ENCODE results near the gene VTI1B. TPM values are rescaled to one million over a fixed set of nuclear protein-coding genes. Genes with fewer than 3 reads are reported as not detected.
"Not testable (repeated sequence)": the region's sequence is repeated elsewhere in the genome, so short reads cannot be mapped to it uniquely, and the experiment has no call there.

VTI1B gene
- 40.4 and 46.2 TPM in 2 replicates for total RNA-seq

DNA sequence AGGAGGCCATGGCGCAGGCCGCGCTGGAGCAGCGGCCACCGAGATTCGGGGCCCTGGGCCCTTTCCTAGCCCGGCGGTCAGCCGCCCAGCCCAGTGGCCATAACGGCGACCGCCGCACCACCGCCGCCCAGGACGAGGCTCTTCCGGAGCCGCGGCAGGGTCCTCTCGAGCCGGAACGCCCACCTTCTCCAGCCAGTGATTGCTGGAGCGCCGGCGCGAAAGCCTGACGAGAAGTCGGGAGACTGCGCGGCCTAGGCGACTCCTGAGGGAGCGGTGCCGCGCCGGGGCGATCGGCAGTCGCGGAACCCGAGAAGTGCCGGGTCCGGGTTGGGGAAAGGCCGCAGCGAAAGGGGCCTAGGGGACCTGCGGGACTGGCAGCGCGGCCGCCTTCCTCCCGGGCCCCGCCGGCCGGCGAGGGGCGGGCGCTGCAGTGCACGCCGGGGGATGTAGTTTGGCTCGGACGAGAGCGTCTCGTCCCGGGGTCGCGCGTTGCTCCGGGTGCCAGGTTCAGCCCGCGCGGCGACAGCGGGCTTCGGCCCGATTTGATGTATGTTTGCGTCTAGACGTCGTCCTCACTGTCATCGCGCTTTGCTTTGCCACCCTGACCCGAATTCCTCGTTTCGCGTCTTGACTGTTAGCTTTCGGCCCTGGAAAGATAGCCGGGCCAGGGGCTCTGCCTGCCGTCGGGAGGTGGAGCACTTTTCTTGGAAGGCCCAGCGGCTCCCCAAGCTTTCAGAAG, at the start of gene VTI1B:
VTI1B (minus strand) TSS at position 153 of the 739 bp plus-strand sequence; CDS start at position 10, 143 bp downstream.
- DNase-seq (ENCODE audit: low read depth): no peak
- H3K4me3 ChIP-seq (ENCODE audit: low read depth, low read length): peak within 1 kb of the TSS; percentile 90
- peak; percentile 31 for TF ChIP-seq CTCF (conservative IDR thresholded peaks at IDR 0.05; ENCODE audit: low read depth, low read length)

DNA sequence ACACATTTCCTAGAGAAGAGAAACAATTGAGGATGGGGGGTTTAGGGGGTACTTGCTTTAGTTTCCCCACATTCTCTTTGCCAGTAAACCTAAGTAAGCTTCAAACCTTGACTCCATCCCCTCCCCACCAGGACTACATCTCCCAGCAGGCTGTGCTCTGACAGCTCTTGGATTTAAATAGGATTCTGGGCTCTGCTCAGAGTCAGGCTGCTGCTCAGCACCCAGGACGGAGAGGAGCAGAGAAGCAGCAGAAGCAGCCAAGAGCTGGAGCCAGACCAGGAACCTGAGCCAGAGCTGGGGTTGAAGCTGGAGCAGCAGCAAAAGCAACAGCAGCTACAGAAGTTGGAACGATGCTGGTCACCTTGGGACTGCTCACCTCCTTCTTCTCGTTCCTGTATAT, 47.9 kb upstream of the VTI1B start:
- H3K4me3 ChIP-seq (ENCODE audit: low read depth, low read length): no peak overlapping the region
- no peak for DNase-seq (ENCODE audit: low read depth)
- TF ChIP-seq CTCF (conservative IDR thresholded peaks at IDR 0.05; ENCODE audit: low read depth, low read length): no peak

DNA sequence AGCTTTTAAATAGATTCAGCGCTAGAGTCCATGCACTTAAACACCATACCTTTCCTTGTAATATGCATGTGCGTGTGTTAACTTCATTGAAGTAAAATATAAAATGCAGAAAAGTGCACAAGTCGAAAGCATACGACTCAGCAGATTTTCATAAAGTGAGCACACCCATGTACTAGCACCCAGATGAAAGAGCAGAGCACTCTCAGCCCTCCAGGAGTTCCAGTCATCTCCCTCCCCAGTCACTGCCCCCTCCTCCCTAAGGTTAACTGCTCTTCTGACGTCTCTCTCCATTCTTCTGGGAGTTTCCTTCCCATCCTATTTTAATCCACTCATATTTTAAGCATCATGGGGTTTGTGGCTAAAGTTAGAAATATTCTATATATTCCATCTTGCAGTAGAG, 47.4 kb upstream of the VTI1B start:
- H3K4me3 ChIP-seq (ENCODE audit: low read depth, low read length): no peak overlapping the region
- no peak for TF ChIP-seq CTCF (conservative IDR thresholded peaks at IDR 0.05; ENCODE audit: low read depth, low read length)
- DNase-seq (ENCODE audit: low read depth): no peak

- DNase-seq (ENCODE audit: low read depth): no peak
- TF ChIP-seq CTCF (conservative IDR thresholded peaks at IDR 0.05; ENCODE audit: low read depth, low read length): no peak
- H3K4me3 ChIP-seq (ENCODE audit: low read depth, low read length): no peak overlapping the region
These were observed 45.4 kb upstream of the VTI1B start for GRCh38 chr14:67719866-67720265.

- not testable (repeated sequence) for H3K4me3 ChIP-seq (ENCODE audit: low read depth, low read length); DNase-seq (ENCODE audit: low read depth)
These were observed 45.0 kb upstream of the VTI1B start for GRCh38 chr14:67719385-67719784.

GRCh38 chr14:67718265-67718664, 43.8 kb upstream of the VTI1B start:
- no peak for DNase-seq (ENCODE audit: low read depth)
- no peak for TF ChIP-seq CTCF (conservative IDR thresholded peaks at IDR 0.05; ENCODE audit: low read depth, low read length)
- no peak overlapping the region for H3K4me3 ChIP-seq (ENCODE audit: low read depth, low read length)

DNA sequence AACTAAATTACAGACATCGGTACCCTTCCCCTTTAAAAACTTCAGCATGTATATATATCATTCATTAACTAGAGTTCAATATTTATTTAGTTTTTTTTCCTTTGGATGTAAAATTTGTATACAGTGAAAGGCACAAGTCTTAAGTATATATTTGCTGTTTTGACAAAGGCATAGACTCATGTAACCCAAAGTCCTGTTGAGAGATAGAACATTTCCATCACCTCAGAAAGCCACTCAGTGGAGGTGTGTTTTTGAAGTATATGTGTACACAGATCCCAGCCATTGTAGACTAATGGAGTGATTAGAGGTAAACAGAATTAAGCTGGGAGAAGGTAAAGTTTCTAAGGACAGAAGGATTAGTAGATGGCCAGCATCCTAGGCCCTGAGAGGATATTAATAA, 42.6 kb upstream of the VTI1B start:
- no peak for TF ChIP-seq CTCF (conservative IDR thresholded peaks at IDR 0.05; ENCODE audit: low read depth, low read length)
- H3K4me3 ChIP-seq (ENCODE audit: low read depth, low read length): no peak overlapping the region
- no peak for DNase-seq (ENCODE audit: low read depth)
